NCI-H510A treated with DMSO at 0.1 percent for 48 hours (cell line): ENCODE data around the gene FAT2.
A peak's percentile ranks its signal among the peaks of the same experiment; 100 is the strongest.

Experiments used
- DNase-seq: peaks from one replicate; lab custom pipeline; 2025; lab: John Stamatoyannopoulos, UW

Gene FAT2

DNA sequence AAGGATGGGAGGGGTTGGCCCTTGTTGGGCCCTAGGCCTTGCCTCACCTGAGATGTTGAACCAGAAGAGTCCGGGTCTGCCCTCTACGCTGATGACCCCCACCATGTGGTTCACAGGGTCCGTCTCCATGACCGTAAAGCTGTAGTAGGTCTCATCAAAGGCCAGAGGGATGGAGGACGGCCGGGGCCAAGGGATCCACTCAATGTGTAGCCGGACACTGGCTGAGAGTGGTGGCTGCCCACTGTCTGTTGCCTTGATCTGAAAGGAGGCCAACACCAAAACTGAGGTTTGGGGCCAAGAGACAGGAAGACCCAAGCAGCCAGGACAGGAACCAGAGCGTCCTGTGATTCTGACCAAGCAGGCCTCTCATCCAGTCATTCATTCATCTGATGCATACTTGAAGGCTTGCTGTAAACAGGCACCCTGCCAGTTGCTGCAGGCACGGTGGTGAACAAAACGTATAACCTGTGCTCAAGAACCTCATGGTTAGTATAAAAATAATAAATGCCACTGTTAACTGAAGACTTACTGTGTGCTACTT lies 37.9 kb downstream of the FAT2 start:
- no peak for DNase-seq

DNA sequence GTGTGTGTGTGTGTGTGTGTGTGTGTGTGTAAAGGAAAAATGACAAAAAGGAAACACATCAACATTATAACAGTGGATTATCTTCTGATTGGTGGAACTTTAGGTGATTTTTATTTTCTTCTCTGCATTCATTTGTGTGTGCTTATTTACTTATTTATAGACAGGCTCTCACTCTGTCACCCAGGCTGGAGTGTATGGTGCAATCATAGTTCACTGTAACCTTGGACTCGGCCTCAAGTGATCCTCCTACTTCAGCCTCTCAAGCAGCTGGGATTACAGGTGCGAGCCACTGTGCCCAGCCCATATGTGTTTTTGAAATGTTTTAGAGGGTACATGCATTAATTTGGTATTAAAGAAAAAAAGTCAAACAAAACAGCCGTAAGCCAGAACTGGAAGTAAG lies 39.1 kb downstream of the FAT2 start:
- peak; percentile 6 for DNase-seq

DNA sequence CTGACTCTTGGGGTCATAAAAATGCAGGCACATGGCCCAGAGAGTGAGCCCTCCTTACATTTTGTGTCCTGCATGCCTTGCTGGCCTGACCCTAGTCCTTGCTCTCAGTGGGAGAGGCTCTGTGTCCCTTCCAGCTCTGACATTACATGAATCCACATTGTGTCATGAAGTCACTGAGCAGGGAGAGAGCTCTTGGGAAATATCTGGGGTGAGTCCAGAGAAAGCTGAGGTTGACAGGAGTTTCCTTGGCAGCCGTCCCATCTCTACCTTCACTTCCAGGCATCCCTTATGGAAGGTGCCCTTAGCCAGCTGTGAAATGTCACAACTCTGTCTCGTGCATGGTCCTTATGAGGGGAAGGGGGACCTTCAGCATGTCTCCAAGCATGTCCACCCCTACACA lies 41.0 kb downstream of the FAT2 start:
- DNase-seq: no peak

DNA sequence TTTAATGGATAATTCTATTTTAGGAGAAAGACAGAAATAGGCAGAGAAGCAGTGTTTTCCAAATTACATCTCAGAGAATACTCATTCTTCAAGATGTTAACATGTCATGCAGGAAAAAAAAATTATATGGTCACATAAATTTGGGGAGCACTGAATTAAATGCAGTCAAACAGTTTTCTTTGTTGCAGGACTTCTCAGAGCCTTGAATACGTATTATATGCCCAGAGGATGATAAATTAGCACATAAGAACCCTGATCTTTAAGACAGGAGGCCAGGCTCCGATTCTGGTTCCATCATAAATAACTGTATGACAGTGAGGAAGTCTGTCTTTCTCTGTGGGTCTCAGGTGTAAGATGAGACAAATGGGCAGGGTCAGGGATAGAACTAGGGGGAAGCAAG lies 41.4 kb downstream of the FAT2 start:
- DNase-seq: no peak

DNA sequence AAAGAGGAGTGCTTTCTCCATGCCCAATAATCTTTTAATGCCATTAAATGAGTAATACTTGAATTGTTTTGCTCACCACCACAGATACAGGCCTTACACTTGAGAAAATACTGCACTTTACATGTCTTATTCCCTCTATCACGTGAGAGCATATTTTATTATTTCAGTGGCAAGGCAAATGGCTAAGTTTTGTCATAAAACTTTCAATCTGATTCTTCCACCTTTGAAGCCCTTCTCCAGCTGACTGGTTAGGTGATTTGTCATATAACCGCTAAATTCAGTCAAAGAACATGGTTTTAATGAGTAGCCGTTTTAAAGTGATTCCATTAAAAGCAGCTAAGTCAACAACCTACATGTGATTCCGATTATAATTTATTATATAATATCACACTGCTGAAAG lies 43.8 kb downstream of the FAT2 start:
- DNase-seq: no peak

DNA sequence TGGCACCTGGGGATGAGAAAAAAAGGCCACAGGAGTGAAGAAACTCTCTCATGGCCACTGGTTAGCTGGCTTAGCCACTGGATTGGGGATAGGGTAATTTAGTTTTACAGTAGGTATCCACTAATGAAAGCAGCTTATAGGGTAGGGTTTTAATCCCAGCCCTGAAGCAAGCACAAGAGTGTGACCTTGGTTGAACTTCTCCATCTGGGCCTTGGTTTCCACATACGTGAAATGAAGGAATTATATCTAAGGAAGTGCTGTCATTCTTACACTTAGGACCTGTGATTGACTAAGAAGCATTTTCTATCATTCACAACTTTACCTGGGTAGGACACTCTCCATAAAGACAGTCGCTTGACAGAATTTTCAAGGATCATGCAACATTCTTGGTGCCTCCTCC lies 49.6 kb downstream of the FAT2 start:
- no peak for DNase-seq
